Measurements from ENCODE around the gene TRABD. TPM values are rescaled to one million over a fixed set of nuclear protein-coding genes. Genes with fewer than 3 reads are reported as not detected.

TRABD gene
- total and polyA plus RNA-seq, 2 donors from 2014 or later, result 34.2 to 56.3 TPM

- H3K36me3 ChIP-seq (ENCODE audit: control insufficient read depth in 2 of 3, insufficient read depth in 3 of 3, low read length in 3 of 3), result no peaks in the 10 kb centered on the region
- peaks cover 0 to 4% (median 0%) of the 10 kb centered on the region in 3 donors for H3K4me1 ChIP-seq (ENCODE audit: control insufficient read depth in 2 of 3, insufficient read depth in 2 of 3, low read depth in 1 of 3, low read length in 3 of 3)
- TF ChIP-seq, protein P1, sequence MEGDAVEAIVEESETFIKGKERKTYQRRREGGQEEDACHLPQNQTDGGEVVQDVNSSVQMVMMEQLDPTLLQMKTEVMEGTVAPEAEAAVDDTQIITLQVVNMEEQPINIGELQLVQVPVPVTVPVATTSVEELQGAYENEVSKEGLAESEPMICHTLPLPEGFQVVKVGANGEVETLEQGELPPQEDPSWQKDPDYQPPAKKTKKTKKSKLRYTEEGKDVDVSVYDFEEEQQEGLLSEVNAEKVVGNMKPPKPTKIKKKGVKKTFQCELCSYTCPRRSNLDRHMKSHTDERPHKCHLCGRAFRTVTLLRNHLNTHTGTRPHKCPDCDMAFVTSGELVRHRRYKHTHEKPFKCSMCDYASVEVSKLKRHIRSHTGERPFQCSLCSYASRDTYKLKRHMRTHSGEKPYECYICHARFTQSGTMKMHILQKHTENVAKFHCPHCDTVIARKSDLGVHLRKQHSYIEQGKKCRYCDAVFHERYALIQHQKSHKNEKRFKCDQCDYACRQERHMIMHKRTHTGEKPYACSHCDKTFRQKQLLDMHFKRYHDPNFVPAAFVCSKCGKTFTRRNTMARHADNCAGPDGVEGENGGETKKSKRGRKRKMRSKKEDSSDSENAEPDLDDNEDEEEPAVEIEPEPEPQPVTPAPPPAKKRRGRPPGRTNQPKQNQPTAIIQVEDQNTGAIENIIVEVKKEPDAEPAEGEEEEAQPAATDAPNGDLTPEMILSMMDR (IDR thresholded peaks at IDR 0.05; ENCODE audit: borderline replicate concordance, extremely low read depth, insufficient read depth), result no peak
- FAIRE-seq, result no peak
- DNase-seq, result peak in 1 of 5 donors; percentile 26
- H3K27ac ChIP-seq (ENCODE audit: low read depth in 2 of 2, low read length in 2 of 2), result no peak overlapping the region
- no peaks in the 10 kb centered on the region for H3K9me3 ChIP-seq (ENCODE audit: control insufficient read depth in 2 of 3, insufficient read depth in 1 of 3, low read length in 3 of 3)
- intact Hi-C loops (cut with DNase I), result no loop called here
- H3K9ac ChIP-seq (ENCODE audit: low read length in 3 of 3), result no peak overlapping the region
- H3K4me3 ChIP-seq (ENCODE audit: low read length in 3 of 3), result no peak overlapping the region
- peaks cover under 1% of the 10 kb centered on the region for H3K27me3 ChIP-seq (ENCODE audit: control insufficient read depth, insufficient read depth, low read length)
Measured at GRCh38 chr22:50173983-50174355, 11.7 kb upstream of the TRABD start.

DNA sequence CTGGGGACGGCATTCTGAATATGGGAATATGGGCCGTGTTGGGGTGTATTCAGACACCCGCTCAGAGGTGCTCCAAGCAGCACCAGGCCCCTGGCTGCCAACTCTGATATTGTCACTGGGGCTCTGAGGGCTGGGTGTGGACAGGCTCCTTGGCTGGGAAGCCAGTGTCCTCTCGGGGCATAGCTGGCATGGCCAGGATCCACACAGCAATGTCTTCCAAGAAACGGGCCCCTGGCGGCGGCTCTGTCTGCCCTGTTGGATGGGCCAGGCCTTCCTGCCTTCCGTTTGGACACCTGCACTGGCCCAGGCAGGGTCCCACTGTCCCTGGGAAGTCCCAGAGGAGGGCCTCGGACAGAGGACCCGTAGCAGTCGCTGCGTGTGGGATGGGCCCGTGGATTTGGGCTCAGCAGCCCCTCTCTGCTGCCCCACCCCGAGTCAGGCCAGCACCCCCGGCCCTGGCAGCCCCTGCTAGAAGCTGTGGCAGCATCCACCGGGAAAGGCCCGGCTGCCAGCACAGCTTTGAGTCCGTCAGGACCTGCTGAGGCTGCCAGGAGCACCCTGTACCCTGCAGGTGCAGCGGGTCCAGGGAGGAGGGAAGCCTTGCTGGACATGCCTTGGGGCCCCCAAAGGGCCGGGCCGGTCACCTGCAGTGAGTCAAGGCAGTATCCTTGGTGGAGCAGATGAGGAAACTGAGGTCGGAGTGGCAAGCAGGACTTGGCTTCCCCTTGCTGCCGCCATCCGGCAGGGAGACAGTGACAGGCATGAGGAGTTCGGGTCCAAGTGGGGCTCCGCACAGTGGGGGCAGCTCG is 11.1 kb upstream of the TRABD start:
- intact Hi-C loops (cut with DNase I), result no loop called here
- FAIRE-seq, result no peak

GRCh38 chr22:50175191-50175461 is 10.6 kb upstream of the TRABD start:
- FAIRE-seq, result no peak
- Histone ChIP-seq H3K27me3 (ENCODE audit: control insufficient read depth, insufficient read depth, low read length) (no peaks in the 10 kb centered on the region), H3K9me3 (ENCODE audit: control insufficient read depth in 2 of 3, insufficient read depth in 1 of 3, low read length in 3 of 3) (no peaks in the 10 kb centered on the region), H3K27ac (ENCODE audit: low read depth in 2 of 2, low read length in 2 of 2) (no peak overlapping the region), H3K4me3 (ENCODE audit: low read length in 3 of 3) (no peak overlapping the region), H3K9ac (ENCODE audit: low read length in 3 of 3) (no peak overlapping the region), H3K4me1 (ENCODE audit: control insufficient read depth in 2 of 3, insufficient read depth in 2 of 3, low read depth in 1 of 3, low read length in 3 of 3) (peaks cover 0 to 7% (median 0%) of the 10 kb centered on the region in 3 donors), H3K36me3 (ENCODE audit: control insufficient read depth in 2 of 3, insufficient read depth in 3 of 3, low read length in 3 of 3) (no peaks in the 10 kb centered on the region)
- TF ChIP-seq, protein P1 (IDR thresholded peaks at IDR 0.05; ENCODE audit: borderline replicate concordance, extremely low read depth, insufficient read depth), result no peak
- intact Hi-C loops (cut with DNase I), result no loop called here
- no peak for DNase-seq

More for the DNA sequence above, 11.1 kb upstream of the TRABD start:
- peak in 2 of 5 donors; percentile 31 to 71 for DNase-seq
- peaks cover 0 to 4% (median 0%) of the 10 kb centered on the region in 3 donors for H3K4me1 ChIP-seq (ENCODE audit: control insufficient read depth in 2 of 3, insufficient read depth in 2 of 3, low read depth in 1 of 3, low read length in 3 of 3)
- TF ChIP-seq, protein P1 (IDR thresholded peaks at IDR 0.05; ENCODE audit: borderline replicate concordance, extremely low read depth, insufficient read depth), result no peak
- no peaks in the 10 kb centered on the region for H3K27me3 ChIP-seq (ENCODE audit: control insufficient read depth, insufficient read depth, low read length)
- no peak overlapping the region for H3K27ac ChIP-seq (ENCODE audit: low read depth in 2 of 2, low read length in 2 of 2)
- H3K4me3 ChIP-seq (ENCODE audit: low read length in 3 of 3), result no peak overlapping the region
- H3K9ac ChIP-seq (ENCODE audit: low read length in 3 of 3), result no peak overlapping the region
- no peaks in the 10 kb centered on the region for H3K9me3 ChIP-seq (ENCODE audit: control insufficient read depth in 2 of 3, insufficient read depth in 1 of 3, low read length in 3 of 3)
- no peaks in the 10 kb centered on the region for H3K36me3 ChIP-seq (ENCODE audit: control insufficient read depth in 2 of 3, insufficient read depth in 3 of 3, low read length in 3 of 3)

All from kidney (tissue), 14 donors.